Karpas-422 (cell line): ENCODE measurements around the gene KIAA0753. TPM values are rescaled to one million over a fixed set of nuclear protein-coding genes. Genes with fewer than 3 reads are reported as not detected.

Experiments used
- DNase-seq: peaks from one replicate; pipeline ENCODE4 v3.0.0-alpha.2; 2015
- H2AFZ ChIP-seq: fragments of 200-600 bp; sonication (generic); 2 replicates; pipeline ENCODE4 v1.6.1; 2014; ENCODE audit warnings: antibody characterized with exemption, low read length, mixed read lengths
- H3K27ac ChIP-seq: fragments of 200-600 bp; sonication (generic); 2 replicates; pipeline ENCODE4 v1.5.1; 2014; ENCODE audit warnings: mild to moderate bottlenecking, low read length, moderate library complexity
- H3K27me3 ChIP-seq: fragments of 200-600 bp; sonication (generic); 2 replicates; pipeline ENCODE4 v1.6.1; 2014; ENCODE audit warnings: low read length, mixed read lengths
- H3K36me3 ChIP-seq: fragments of 200-600 bp; sonication (generic); 2 replicates; pipeline ENCODE4 v1.6.1; 2014; ENCODE audit warnings: low read length, mixed read lengths; ENCODE audit not compliant: insufficient read depth
- H3K4me1 ChIP-seq: fragments of 200-600 bp; sonication (generic); 2 replicates; pipeline ENCODE4 v1.6.1; 2014; ENCODE audit warnings: mild to moderate bottlenecking, low read length, mixed read lengths
- H3K4me2 ChIP-seq: fragments of 200-600 bp; sonication (generic); 2 replicates; pipeline ENCODE4 v1.6.1; 2014; ENCODE audit warnings: low read length, low read depth, mild to moderate bottlenecking; ENCODE audit not compliant: poor library complexity, severe bottlenecking
- H3K4me3 ChIP-seq: fragments of 200-600 bp; sonication (generic); 2 replicates; pipeline ENCODE4 v1.5.1; 2014; ENCODE audit warnings: mild to moderate bottlenecking, antibody characterized with exemption, low read length, mixed read lengths
- H3K79me2 ChIP-seq: fragments of 200-600 bp; sonication (generic); 2 replicates; pipeline ENCODE4 v1.6.1; 2014; ENCODE audit warnings: mild to moderate bottlenecking, low read length, mixed read lengths
- H3K9ac ChIP-seq: fragments of 200-600 bp; sonication (generic); 2 replicates; pipeline ENCODE4 v1.6.0; 2014; ENCODE audit warnings: low read length
- H3K9me2 ChIP-seq: fragments of 200-600 bp; sonication (generic), shearing (Covaris generic); replicated peaks from 2 replicates; pipeline ENCODE4 v1.6.0; 2014; ENCODE audit warnings: mild to moderate bottlenecking, low read length, moderate library complexity; ENCODE audit not compliant: insufficient read depth
- H3K9me3 ChIP-seq: fragments of 300-700, 200-600 bp; sonication (generic); 2 replicates; pipeline ENCODE4 v1.6.1; 2014; ENCODE audit warnings: low read length, mixed read lengths
- H4K20me1 ChIP-seq: fragments of 200-600 bp; sonication (generic); 2 replicates; pipeline ENCODE4 v1.6.1; 2014; ENCODE audit warnings: mild to moderate bottlenecking, antibody characterized with exemption, low read length, low read depth; ENCODE audit not compliant: insufficient read depth
- total RNA-seq: library from RNA; depleted of rRNA; stranded (reverse); fragments of >200 nt; shearing (Covaris generic); gene quantifications from 2 replicates; pipeline ENCODE4 v1.2.3, GENCODE V29; 2014; ENCODE audit warnings: low replicate concordance; rRNA removed

The KIAA0753 gene
- 13.7 and 30.5 TPM in 2 replicates for total RNA-seq

DNA sequence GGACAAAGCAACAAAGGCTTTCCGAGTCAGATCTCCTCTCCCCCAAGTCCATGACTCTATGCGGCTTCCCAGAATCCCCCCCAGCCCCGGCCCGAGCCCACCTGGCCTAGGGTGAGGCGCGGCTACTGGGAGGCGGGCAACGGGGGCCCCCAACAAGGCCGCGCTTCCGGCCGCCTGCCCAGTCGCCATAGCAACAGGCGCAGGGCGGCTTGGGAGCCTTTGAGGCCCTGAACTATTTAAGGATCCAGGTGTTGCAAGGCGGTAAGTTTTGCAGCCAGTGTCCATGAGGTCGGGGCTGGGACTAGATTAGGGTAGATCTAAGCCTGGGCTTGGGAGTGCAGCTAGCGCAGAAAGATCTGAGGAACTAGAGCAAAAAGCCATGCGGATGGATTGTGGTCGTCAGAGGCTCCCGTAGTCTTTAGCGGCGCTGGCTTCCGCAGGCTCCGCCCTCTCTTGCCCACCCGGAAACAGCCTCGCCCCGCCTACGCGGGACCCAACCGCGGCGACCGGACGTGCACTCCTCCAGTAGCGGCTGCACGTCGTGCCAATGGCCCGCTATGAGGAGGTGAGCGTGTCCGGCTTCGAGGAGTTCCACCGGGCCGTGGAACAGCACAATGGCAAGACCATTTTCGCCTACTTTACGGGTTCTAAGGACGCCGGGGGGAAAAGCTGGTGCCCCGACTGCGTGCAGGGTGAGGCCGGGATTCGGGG is at the start of gene KIAA0753, which contains the start of gene TXNDC17:
Gene KIAA0753 (minus strand): TSS at position 176 of the 711 bp plus-strand sequence. CDS start 5,608 bp downstream, outside the sequence.
Gene TXNDC17 (plus strand): TSS at position 525 of the 711 bp plus-strand sequence. CDS start 23 bp downstream, at position 548.
- H3K79me2 ChIP-seq = peaks cover 79% of the 10 kb centered on the region
- H3K36me3 ChIP-seq = peaks cover 34% of the 10 kb centered on the region; the same call in 1 of the 2 replicates
- H3K9me3 ChIP-seq = no peaks in the 10 kb centered on the region
- peak within 1 kb of the TSS; percentile 86 for H3K27ac ChIP-seq
- H3K9me2 ChIP-seq = no peaks in the 10 kb centered on the region
- H2AFZ ChIP-seq = peak within 1 kb of the TSS; percentile 94
- no peaks in the 10 kb centered on the region for H4K20me1 ChIP-seq
- peak within 1 kb of the TSS; percentile 88 for H3K4me3 ChIP-seq
- peaks cover 36% of the 10 kb centered on the region for H3K4me1 ChIP-seq
- H3K9ac ChIP-seq = peak within 1 kb of the TSS; percentile 85
- peak within 1 kb of the TSS; percentile 71 for H3K4me2 ChIP-seq
- H3K27me3 ChIP-seq = no peaks in the 10 kb centered on the region
- DNase-seq = peak; percentile 97

DNA sequence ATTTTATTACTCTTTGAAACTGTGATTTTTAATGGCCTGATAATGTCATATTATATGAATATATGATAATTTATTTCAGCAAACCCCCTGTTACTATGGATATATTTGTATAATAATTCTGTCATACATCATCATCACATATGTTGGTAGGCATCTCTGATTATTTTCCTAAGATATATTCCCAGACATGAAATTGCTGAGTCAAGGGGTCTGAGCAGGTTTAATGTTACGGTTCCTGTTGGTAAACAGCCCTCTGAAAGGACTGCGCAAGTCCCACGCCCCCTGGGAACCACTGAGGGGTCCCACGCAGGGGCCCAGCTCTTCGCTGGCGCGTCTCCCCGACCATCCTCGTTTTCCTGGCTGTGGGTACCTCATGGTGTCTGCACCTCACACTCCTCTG is 48.4 kb upstream of the KIAA0753 start:
- DNase-seq = no peak
- Histone ChIP-seq H3K4me1 (no peaks in the 10 kb centered on the region), H3K4me3 (no peak overlapping the region), H3K36me3 (no peaks in the 10 kb centered on the region), H3K27ac (no peak overlapping the region), H4K20me1 (no peaks in the 10 kb centered on the region), H3K27me3 (no peaks in the 10 kb centered on the region), H3K9me3 (no peaks in the 10 kb centered on the region), H3K9ac (no peak overlapping the region), H2AFZ (no peak overlapping the region), H3K79me2 (no peaks in the 10 kb centered on the region), H3K9me2 (no peaks in the 10 kb centered on the region), H3K4me2 (no peak overlapping the region)

GRCh38 chr17:6686026-6686425 is 45.5 kb upstream of the KIAA0753 start:
- Histone ChIP-seq H4K20me1 (no peaks in the 10 kb centered on the region), H2AFZ (no peak overlapping the region), H3K4me1 (no peaks in the 10 kb centered on the region), H3K79me2 (no peaks in the 10 kb centered on the region), H3K9ac (no peak overlapping the region), H3K27me3 (no peaks in the 10 kb centered on the region), H3K4me3 (no peak overlapping the region), H3K36me3 (no peaks in the 10 kb centered on the region), H3K9me3 (no peaks in the 10 kb centered on the region), H3K9me2 (no peaks in the 10 kb centered on the region), H3K4me2 (no peak overlapping the region), H3K27ac (no peak overlapping the region)
- no peak for DNase-seq

GRCh38 chr17:6684881-6685767 is 44.6 kb upstream of the KIAA0753 start:
- Histone ChIP-seq H4K20me1 (no peaks in the 10 kb centered on the region), H3K4me3 (no peak overlapping the region), H3K27ac (no peak overlapping the region), H3K4me2 (no peak overlapping the region), H3K27me3 (no peaks in the 10 kb centered on the region), H3K9me2 (no peaks in the 10 kb centered on the region), H3K9me3 (no peaks in the 10 kb centered on the region), H3K9ac (no peak overlapping the region), H2AFZ (no peak overlapping the region), H3K4me1 (no peaks in the 10 kb centered on the region), H3K79me2 (no peaks in the 10 kb centered on the region), H3K36me3 (no peaks in the 10 kb centered on the region)
- DNase-seq = no peak

GRCh38 chr17:6684460-6684783 is 43.9 kb upstream of the KIAA0753 start:
- Histone ChIP-seq H3K27me3 (no peaks in the 10 kb centered on the region), H3K4me3 (no peak overlapping the region), H3K79me2 (no peaks in the 10 kb centered on the region), H3K36me3 (no peaks in the 10 kb centered on the region), H3K9me2 (no peaks in the 10 kb centered on the region), H2AFZ (no peak overlapping the region), H3K9ac (no peak overlapping the region), H3K27ac (no peak overlapping the region), H4K20me1 (no peaks in the 10 kb centered on the region), H3K4me2 (no peak overlapping the region), H3K9me3 (no peaks in the 10 kb centered on the region), H3K4me1 (no peaks in the 10 kb centered on the region)
- no peak for DNase-seq

GRCh38 chr17:6683730-6684459 is 43.4 kb upstream of the KIAA0753 start:
- H3K79me2 ChIP-seq = no peaks in the 10 kb centered on the region
- no peaks in the 10 kb centered on the region for H3K27me3 ChIP-seq
- H3K9me2 ChIP-seq = no peaks in the 10 kb centered on the region
- no peaks in the 10 kb centered on the region for H4K20me1 ChIP-seq
- DNase-seq = no peak
- H3K9ac ChIP-seq = no peak overlapping the region
- H3K9me3 ChIP-seq = no peaks in the 10 kb centered on the region
- no peaks in the 10 kb centered on the region for H3K36me3 ChIP-seq
- no peak overlapping the region for H3K4me3 ChIP-seq
- no peak overlapping the region for H2AFZ ChIP-seq
- H3K4me2 ChIP-seq = no peak overlapping the region
- H3K4me1 ChIP-seq = no peaks in the 10 kb centered on the region
- no peak overlapping the region for H3K27ac ChIP-seq

DNA sequence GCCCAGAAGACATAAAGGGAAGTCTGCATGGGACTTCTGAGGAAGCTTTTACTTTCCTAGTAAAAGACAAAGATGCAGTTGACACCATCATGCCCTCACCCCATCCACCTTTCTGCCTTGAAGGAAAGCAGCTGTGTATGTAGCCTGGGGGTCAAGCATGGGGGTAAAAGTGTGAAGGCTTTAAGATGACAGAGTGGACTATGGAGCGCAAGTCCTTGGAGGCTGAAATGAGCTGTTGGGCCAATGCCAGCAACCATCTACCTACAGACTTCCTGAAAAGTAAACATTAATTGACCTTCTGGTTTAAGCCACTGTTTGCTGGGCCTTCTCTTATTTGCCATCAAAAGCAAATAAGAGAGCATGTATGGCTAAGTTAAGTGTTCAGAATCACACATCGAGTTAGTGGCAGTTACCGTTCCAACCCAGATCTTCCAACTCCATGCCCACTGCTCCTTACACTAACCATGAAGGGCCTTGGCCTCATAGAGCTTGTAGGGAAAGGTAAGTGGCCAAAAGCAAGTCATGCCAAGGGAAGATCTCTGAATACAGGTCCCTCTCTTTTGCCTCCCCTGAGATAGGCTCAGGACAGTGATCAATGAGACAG is 42.7 kb upstream of the KIAA0753 start:
- H3K9me2 ChIP-seq = no peaks in the 10 kb centered on the region
- no peak for DNase-seq
- no peak overlapping the region for H3K27ac ChIP-seq

More for the DNA sequence above, 42.7 kb upstream of the KIAA0753 start:
- H3K9me3 ChIP-seq = no peaks in the 10 kb centered on the region
- H3K27me3 ChIP-seq = no peaks in the 10 kb centered on the region
- H4K20me1 ChIP-seq = no peaks in the 10 kb centered on the region
- no peaks in the 10 kb centered on the region for H3K79me2 ChIP-seq
- H3K4me3 ChIP-seq = no peak overlapping the region
- no peaks in the 10 kb centered on the region for H3K4me1 ChIP-seq
- no peak overlapping the region for H3K9ac ChIP-seq
- H3K4me2 ChIP-seq = no peak overlapping the region
- H2AFZ ChIP-seq = no peak overlapping the region
- no peaks in the 10 kb centered on the region for H3K36me3 ChIP-seq
